Measurements from ENCODE around the gene CLMN. TPM values are rescaled to one million over a fixed set of nuclear protein-coding genes. Genes with fewer than 3 reads are reported as not detected.

The CLMN gene
- total RNA-seq, 1 experiment from 2014 or later = 8.6 TPM

DNA sequence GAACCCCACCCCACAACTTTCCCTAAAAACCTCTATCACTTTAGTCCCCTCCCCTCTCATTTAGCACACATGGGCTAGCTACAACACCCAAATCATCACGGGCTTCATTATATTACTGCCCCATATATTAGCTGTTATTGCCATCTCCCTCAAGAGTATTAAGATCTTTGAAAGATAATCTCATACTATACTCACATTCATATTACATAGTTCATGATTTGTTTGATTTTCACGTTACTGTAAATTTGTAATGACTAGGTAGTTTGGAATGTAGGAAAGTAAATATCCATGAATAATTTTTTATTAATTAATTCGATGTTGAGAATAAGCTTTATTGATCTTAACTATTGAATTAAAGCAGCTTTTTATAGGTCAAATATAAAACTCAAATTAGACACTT lies 170.3 kb downstream of the CLMN start:
- no peak for DNase-seq (ENCODE audit: low spot score)
- H3K27me3 ChIP-seq (replicated peaks; ENCODE audit: insufficient read depth, low read depth, low read length, poor library complexity) = no peaks in the 10 kb centered on the region
- H3K36me3 ChIP-seq (ENCODE audit: insufficient read depth, low read length, poor library complexity, severe bottlenecking) = peaks cover 4% of the 10 kb centered on the region
- peaks cover 9% of the 10 kb centered on the region for H3K9me3 ChIP-seq (ENCODE audit: low read depth, low read length, poor library complexity, severe bottlenecking)
- ChIA-PET POLR2A (ENCODE audit: low non-redundant PET) (no interaction called here), CTCF (no interaction called here)
- intact Hi-C loops (cut with micrococcal nuclease; ENCODE audit: unreplicated experiment) = no loop called here
- no peak for TF ChIP-seq EZH2 (IDR thresholded peaks at IDR 0.05; ENCODE audit: borderline replicate concordance, low read depth, low read length, poor library complexity, severe bottlenecking)
- TF ChIP-seq, protein P1, sequence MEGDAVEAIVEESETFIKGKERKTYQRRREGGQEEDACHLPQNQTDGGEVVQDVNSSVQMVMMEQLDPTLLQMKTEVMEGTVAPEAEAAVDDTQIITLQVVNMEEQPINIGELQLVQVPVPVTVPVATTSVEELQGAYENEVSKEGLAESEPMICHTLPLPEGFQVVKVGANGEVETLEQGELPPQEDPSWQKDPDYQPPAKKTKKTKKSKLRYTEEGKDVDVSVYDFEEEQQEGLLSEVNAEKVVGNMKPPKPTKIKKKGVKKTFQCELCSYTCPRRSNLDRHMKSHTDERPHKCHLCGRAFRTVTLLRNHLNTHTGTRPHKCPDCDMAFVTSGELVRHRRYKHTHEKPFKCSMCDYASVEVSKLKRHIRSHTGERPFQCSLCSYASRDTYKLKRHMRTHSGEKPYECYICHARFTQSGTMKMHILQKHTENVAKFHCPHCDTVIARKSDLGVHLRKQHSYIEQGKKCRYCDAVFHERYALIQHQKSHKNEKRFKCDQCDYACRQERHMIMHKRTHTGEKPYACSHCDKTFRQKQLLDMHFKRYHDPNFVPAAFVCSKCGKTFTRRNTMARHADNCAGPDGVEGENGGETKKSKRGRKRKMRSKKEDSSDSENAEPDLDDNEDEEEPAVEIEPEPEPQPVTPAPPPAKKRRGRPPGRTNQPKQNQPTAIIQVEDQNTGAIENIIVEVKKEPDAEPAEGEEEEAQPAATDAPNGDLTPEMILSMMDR (conservative IDR thresholded peaks at IDR 0.05; ENCODE audit: low read depth, low read length) = no peak
- H3K27ac ChIP-seq (ENCODE audit: low read depth, low read length, poor library complexity, severe bottlenecking) = no peak overlapping the region
- H3K4me1 ChIP-seq (ENCODE audit: insufficient read depth, low read length, poor library complexity, severe bottlenecking) = peaks cover 45% of the 10 kb centered on the region
- no TSS peak for BruUV-seq (replicated peaks)
- H3K4me3 ChIP-seq (ENCODE audit: low read depth, low read length, poor library complexity, severe bottlenecking) = no peak overlapping the region

DNA sequence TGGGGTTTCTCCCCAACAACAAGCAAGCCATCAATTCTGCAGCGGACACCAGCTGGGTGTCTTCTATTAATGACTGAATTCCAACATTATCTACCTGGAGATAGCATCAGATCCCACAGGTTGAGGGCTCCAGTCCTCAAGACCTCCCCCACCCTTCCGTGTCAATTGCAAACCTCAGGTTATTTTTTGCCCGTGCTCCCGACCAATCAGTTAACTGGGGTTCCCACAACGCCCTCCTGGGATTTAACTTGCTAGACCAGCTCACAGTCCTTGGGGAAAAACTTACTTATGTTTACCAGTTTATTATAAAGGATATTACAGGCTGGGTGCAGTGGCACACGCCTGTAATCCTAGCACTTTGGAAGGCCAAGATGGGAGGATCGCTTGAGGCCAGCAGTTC lies 172.1 kb downstream of the CLMN start:
- intact Hi-C loops (cut with micrococcal nuclease; ENCODE audit: unreplicated experiment) = no loop called here
- CTCF ChIA-PET = no interaction called here

DNA sequence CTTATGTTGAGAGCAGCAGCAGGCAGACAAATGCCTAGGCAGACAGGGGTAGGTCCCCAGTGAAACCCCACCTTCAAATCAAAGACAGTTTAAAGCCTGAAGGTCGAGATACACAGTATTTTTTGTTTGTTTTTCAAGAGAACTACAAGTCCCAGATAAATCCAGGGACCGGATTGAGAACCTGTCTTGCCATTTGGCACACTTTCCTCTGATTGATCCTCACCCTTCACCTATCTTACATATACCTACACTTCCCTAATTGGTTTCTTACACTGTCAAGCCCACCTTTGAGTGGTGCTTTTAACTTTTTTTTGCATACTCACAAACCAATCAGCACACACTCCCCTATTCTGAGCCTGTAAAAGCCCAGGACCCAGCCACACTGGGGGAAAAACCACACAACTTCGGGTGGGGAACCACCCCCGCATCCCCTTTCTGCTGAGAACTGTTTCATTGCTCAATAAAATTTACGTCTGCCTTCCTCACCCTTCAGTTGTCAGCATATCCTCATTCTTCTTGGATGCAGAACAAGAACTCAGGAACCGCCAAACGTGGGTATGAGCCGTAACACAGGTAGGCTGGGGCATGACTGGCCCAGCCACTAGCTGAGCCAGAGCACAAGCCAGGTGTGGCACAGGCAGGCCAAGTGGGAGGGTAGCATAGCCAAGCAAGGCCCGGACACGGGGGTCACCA lies 173.5 kb downstream of the CLMN start:
- POLR2A ChIA-PET (ENCODE audit: low non-redundant PET) = no interaction called here
- BruUV-seq (replicated peaks) = no TSS peak
- CTCF ChIA-PET = no interaction called here
- TF ChIP-seq EZH2 (IDR thresholded peaks at IDR 0.05; ENCODE audit: borderline replicate concordance, low read depth, low read length, poor library complexity, severe bottlenecking) = no peak
- TF ChIP-seq, protein P1 (conservative IDR thresholded peaks at IDR 0.05; ENCODE audit: low read depth, low read length) = no peak
- H3K9me3 ChIP-seq (ENCODE audit: low read depth, low read length, poor library complexity, severe bottlenecking) = peaks cover 9% of the 10 kb centered on the region
- DNase-seq (ENCODE audit: low spot score) = no peak
- intact Hi-C loops (cut with micrococcal nuclease; ENCODE audit: unreplicated experiment) = no loop called here
- peaks cover 40% of the 10 kb centered on the region for H3K4me1 ChIP-seq (ENCODE audit: insufficient read depth, low read length, poor library complexity, severe bottlenecking)
- H3K4me3 ChIP-seq (ENCODE audit: low read depth, low read length, poor library complexity, severe bottlenecking) = no peak overlapping the region
- H3K27ac ChIP-seq (ENCODE audit: low read depth, low read length, poor library complexity, severe bottlenecking) = no peak overlapping the region
- H3K27me3 ChIP-seq (replicated peaks; ENCODE audit: insufficient read depth, low read depth, low read length, poor library complexity) = no peaks in the 10 kb centered on the region
- H3K36me3 ChIP-seq (ENCODE audit: insufficient read depth, low read length, poor library complexity, severe bottlenecking) = peaks cover 4% of the 10 kb centered on the region

More for the DNA sequence above, 172.1 kb downstream of the CLMN start:
- BruUV-seq (replicated peaks) = no TSS peak
- Histone ChIP-seq H3K4me1 (ENCODE audit: insufficient read depth, low read length, poor library complexity, severe bottlenecking) (peaks cover 42% of the 10 kb centered on the region), H3K27ac (ENCODE audit: low read depth, low read length, poor library complexity, severe bottlenecking) (no peak overlapping the region), H3K9me3 (ENCODE audit: low read depth, low read length, poor library complexity, severe bottlenecking) (peaks cover 9% of the 10 kb centered on the region), H3K27me3 (replicated peaks; ENCODE audit: insufficient read depth, low read depth, low read length, poor library complexity) (no peaks in the 10 kb centered on the region), H3K4me3 (ENCODE audit: low read depth, low read length, poor library complexity, severe bottlenecking) (no peak overlapping the region), H3K36me3 (ENCODE audit: insufficient read depth, low read length, poor library complexity, severe bottlenecking) (peaks cover 4% of the 10 kb centered on the region)
- no peak for DNase-seq (ENCODE audit: low spot score)
- TF ChIP-seq EZH2 (IDR thresholded peaks at IDR 0.05; ENCODE audit: borderline replicate concordance, low read depth, low read length, poor library complexity, severe bottlenecking) = no peak
- TF ChIP-seq, protein P1 (conservative IDR thresholded peaks at IDR 0.05; ENCODE audit: low read depth, low read length) = no peak
- POLR2A ChIA-PET (ENCODE audit: low non-redundant PET) = no interaction called here
